GM19468 (cell line): ENCODE data around the gene AREL1.

Experiments used
- ATAC-seq: cut with Tn5 transposase; IDR thresholded peaks from one replicate; pipeline ENCODE4 v1.9.1; 2021; ENCODE audit warnings: mild to moderate bottlenecking, moderate library complexity, moderate number of reproducible peaks; ENCODE audit not compliant: unreplicated experiment; ENCODE audit errors: extremely low read depth

AREL1 gene

DNA sequence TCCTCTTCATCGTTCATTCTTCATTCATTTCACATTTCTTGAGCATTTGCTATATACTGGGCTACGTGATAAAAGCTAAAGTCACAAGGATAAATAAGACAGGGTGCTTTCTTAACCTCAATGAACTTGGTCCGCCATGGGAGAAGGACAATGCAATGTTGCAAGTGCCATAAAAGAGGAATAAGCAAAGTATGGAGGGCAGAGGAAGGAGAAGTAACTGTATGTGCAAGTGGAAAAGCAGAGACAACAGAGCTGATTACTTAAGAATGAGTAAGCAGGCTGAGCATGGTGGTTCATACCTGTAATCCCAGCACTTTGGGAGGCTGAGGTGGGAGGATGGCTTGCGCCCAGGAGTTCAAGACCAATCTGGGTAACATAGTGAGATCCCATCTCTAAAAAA, 14.4 kb downstream of the AREL1 start:
- ATAC-seq: no peak

DNA sequence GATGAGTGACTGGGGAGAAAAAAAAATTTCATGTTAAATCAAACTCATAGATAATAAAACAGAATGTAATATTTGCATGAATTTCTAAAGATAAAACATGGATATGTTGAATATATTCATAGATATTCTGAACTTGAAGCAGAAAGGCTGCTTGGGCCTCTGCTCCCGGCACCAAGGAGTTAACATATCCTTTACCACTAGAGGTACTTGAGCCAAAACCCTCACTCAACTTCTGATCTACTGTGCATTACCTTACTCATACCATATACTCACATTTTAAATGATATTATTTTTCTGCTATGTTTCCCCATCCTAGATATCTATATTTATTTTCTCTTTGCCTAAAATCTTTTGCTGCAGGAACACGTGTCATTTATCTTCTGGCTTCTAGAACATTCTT, 14.9 kb downstream of the AREL1 start:
- ATAC-seq: no peak

DNA sequence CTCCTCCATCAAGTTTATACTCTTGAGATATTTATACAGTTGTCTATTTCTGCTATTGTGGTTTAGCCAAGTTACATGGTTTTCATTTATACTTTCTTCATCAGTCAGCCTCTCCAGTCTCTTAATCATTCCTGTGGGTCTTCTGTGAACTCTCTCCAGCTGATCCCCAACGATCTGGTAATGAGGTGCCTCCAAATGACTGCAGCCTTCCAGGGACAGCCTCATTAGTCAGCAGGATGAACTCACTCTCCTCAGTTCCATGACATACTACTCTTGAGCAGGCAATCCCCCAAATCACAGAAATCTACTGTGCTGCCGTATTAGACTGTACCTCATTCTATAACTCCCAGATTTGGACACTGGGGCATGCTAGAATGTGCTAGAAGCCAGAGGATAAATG, 15.3 kb downstream of the AREL1 start:
- ATAC-seq: no peak

DNA sequence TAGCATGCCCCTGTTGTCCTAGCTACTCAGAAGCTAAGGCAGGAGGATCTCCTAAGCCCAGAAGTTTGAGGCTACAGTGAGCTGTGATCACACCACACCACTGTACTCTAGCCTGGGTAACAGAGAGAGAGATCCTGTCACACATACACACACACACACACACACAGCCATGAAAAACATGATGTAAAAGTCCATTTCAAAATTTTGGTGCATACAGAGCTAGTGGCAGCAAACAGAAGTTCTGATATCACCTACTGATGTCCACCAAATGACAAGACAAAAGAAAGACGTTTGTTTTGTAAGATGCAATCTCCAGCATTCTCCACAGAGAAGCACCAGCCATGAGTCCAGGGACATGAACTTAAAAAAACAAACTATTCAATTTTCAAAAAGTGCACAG, 15.9 kb downstream of the AREL1 start:
- ATAC-seq: no peak

DNA sequence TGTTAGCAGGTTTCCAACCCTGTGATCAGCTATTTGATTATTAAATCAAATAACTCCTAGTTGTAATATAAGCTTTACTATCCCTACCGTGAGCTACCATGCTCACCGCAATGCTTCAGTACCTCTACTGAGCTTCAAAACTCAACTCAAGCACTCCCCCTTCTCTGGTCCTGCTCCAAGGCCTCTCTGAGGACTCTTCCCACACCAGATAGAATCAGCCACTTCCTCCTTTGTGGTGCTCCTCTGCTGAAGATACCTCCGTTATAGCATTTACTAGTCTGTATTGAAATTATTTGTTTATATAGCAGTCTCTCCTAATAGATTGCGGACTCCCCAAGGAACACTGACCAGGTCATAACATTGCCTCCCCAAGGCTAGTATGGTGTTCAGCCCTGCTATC, 17.5 kb downstream of the AREL1 start:
- ATAC-seq: no peak

DNA sequence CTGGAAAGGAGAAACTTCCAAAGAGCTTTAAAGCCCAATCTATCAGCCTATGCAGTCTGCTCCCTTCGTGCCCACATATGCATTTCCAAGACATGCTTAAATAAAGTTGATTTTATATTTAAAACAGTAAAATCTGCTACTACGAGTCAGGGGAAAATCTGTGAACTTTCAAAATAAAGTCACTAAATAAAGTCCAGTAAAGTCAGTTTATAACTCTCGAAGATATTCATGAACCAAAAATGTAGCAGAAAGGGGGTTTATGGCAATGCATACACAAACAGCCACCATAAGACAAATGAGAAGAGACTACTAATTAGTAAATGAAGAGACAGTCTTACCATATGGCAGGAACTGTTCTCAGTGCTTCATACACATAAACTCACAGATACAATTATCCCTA, 19.7 kb downstream of the AREL1 start:
- no peak for ATAC-seq

DNA sequence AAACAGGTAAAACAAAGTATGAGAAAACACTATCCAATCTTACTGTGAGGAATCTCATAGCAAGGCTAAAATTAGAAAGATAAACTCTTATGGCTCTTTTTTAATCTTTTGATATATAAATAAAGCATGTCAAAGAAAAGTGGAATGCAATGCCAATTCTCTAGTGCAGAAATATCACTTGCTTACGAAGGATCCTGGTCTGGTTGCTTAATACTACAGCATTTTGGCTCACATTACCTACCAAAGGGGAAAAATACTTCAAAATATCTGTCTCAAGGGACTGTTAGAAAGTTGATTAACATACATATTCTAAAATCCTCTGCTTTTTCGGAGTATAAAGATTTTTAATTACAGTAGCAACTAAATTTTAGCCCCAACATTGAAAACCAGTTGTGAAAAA, 21.4 kb downstream of the AREL1 start:
- ATAC-seq: no peak

DNA sequence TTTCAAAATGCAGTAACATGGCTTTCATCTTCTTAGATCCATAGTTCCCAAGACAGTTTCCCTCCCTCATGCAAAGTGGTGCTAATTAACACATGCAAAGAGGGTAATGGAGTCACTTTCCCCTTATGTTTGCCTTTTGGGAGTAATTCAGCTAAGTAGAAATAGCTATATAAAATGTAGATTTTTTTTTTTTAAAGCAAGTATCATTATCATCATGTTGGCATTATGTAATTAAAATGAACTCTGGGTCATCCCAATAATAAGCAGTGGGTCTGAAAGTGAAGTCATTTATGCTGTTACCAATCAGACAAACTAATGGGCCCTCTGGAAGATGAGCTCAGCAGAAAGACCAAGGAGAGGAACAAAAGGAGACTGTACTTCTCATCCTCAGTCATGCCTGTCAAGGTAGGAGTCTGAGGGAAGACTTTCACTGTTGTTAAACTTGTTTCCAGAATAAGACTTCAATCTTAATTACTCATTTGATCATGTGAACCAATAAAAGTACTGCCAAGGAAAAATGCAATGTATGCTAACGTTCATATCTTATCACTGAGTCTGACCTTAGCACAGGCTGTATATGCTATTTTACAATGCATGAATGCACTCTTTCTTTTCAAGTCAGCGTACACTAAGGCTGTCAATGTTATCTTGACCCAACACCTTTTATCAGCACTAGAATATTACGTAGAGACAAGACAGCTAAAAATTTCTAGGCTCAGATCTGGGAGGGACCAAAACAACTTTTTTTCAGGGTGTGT, 26.8 kb downstream of the AREL1 start:
- no peak for ATAC-seq

DNA sequence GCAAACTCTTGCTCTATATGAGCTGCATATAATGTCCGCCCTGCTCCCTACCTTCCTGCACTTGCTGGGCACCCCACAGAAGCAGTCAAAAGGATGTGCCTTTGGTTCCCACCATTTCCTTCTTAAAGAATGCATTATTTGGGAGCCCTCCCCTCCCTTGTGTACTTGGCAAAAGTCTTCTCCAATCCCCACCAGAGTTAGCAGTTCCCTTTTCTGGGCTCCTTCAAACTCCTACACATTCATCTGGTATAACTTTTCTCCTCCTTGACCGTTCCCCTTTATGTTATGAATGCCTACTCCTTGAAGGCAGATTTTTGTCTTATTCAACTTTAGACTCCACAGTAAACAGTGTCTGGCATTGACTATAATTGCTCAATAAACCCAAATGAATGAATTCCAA, 27.8 kb downstream of the AREL1 start:
- ATAC-seq: no peak

DNA sequence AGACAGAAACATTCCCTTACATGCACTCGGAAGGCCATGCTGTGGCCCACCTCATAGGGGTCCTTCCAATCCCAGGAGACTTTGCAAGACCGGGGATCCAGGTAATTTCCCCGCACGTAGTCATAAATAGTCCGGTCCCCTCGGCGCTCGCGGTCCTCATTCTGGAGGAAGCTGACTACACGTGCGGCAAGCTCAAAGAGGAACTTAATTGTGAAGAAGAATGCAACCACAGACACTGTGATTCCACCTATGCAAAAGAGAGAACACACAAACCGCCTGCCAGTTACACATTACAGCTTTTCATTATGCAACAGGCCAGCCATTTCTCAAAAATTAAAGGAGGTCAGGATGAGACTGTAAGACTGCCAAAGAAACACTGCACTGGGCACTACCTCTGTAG, 28.4 kb downstream of the AREL1 start:
- no peak for ATAC-seq

DNA sequence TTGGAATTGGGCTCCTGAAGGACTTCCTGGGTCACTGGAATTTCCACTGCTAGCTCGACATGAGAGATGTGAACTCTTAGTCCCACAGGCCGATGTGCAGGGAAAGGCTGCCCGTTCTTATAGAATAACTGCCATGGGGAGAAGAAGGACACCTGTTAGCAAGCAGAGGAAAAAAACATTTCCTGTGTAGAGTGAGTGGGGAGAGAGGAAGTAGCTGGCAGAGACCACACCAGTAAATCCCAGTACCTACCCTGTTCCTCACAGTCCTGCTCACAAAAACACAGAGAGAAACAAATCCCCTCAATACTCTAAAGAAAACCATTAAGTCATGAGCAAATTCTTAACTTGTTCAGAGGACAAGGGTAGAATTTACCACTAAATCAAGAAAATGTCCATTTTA, 29.5 kb downstream of the AREL1 start:
- no peak for ATAC-seq

DNA sequence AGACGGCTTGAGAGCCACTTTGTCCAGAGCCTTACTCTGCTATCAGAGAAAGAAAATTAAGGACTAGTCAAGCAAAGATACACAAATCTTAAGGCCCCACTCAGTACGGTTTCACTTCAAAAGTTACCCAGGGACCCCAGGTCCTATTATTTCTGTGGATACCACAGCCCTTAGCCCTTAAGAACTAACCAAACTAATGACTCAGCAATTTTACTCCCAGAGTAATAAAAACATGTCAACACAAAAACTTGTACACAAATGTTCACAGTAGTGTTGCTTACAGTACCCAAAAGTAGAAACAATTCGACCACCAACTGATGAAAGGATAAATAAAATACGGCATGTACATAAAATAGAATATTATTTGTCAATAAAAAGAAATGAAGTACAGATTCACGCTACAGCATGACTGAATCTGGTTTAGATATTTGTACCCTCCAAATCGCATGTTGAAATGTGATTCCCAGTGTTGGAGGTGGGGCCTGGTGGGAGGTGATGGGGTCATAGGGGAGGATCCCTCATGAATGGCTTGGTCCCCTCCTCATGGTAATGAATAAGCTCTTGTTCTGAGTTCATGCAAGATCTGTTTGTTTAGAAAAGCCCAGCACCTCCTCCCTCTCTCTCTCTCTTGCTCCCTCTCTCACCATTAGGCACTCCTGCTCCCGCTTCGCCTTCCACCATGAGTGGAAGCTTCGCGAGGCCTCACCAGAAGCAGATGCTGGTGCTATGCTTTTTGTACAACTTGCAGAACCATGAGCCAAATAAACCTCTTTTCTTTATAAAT, 30.5 kb downstream of the AREL1 start:
- ATAC-seq: no peak

DNA sequence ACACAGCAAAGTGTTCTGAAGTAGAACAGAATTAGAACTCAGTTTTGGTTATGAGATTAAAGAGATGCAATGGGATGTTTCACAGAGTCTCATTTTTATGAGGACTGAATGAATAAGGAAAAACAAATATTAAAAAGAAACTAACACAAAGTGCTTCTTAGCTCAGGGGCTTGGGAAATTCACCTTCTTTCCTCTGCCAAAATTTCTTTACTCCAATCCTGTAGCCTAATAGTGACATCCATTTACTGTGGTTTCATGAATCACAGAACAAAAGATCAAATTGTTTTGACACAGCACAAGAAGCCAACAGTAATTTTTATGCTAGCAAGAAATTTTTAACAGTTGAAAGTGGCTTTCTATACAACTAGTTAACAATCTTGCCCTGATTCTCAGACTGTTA, 37.7 kb downstream of the AREL1 start:
- no peak for ATAC-seq

DNA sequence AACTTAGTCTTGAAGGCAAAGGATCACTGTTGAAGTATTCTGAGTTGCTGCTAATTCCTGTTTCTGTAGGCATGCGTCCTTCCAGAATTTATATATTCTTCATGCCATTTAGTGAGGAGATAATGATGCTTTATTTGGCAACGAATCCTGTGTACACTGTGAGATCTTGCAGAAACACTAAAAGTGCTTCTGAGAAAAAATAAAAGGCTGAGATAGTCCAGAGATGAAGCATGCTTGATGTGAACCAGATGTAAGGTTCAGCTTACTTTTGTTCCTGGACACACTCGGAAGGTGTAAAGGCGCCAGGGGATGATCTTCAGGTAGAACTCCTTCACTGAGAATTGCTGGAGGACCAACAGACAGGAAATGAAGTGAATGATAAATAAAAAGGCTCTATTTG, 39.1 kb downstream of the AREL1 start:
- no peak for ATAC-seq

DNA sequence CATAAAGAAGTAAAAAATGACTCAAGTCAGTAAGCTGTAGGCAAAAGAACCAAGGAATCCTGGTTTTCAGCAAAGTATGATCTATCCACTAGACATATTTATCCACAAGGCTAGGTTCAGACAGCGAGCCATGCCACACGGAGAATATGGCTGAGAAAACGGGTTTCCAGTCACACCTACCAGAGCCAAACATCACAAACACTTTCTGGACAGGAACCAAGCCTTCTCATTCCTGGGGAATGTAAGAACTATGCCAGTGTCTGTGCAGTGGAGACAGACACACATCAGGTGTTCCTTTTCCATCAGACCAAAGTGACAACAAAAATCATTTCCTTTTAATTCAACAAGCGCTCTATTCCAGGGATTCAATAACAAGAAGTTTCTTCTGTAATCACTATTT, 41.1 kb downstream of the AREL1 start:
- ATAC-seq: no peak

DNA sequence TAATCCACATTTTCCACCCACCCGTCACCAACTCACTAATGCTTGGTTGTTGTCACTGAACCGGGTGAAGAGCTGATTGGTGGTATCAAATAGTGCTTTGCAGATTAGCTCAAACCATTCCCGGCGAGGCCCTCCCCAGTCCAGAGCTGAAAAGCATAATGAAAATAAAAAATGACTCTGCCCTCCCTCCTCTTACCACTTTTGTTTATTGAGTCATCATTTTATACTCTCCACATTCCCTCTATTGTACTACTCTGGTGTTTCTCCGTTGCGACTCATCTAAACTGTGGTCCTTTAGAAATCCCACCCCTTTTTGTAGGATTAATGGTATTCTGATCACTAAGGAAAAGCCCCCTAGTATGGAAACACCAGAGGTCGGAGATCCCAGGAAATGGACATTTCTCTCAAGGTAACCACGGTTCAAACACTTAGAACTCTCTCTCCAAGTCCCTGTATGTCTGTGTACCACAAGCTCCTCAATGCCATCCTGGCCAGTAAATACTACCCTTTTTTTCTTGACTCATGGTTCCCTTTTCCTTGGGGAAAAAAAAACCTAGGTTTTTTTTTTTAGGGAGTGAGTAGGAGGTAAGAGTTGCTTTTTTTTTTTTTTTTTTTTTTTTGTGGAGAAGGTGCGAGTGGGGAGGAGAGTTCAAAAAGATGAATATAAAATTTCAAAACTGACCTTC, 42.0 kb downstream of the AREL1 start:
- ATAC-seq: no peak

DNA sequence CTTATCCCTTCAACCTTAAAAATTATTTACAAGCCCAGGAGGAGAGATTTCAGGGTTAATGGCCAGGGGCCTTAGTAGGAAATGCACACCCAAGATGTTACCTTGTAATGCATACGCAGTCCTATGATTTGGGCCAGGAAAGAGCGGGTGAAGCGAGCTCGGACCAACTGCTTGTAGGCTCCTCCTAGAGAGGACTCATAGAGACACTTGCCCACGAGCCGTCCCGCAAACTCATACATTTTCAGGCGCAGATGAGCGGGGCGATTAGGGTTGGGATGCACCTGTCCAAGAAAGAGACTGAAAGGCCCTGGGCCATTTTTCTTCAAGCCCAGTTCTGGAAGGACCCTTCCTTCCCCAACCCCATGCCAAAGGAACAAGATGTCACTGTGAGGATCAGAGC, 43.0 kb downstream of the AREL1 start:
- no peak for ATAC-seq

DNA sequence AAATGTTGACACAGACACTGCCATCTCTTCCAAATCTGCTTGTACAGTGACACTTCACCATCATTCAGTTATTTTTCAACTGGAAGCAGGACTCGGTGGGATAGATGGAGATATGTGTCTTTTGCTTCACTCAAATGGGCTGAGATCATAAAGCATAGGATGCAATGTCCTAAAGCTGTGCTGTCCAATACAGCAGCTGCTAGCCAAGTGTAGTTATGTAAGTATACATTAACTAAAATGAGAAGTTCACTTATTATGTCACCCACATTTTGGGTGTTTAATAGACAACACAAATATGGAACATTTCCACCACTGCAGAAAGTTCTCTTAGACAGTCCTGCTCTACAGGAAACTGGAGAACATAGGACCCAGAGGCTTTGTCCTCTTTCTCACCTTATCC, 43.6 kb downstream of the AREL1 start:
- no peak for ATAC-seq

DNA sequence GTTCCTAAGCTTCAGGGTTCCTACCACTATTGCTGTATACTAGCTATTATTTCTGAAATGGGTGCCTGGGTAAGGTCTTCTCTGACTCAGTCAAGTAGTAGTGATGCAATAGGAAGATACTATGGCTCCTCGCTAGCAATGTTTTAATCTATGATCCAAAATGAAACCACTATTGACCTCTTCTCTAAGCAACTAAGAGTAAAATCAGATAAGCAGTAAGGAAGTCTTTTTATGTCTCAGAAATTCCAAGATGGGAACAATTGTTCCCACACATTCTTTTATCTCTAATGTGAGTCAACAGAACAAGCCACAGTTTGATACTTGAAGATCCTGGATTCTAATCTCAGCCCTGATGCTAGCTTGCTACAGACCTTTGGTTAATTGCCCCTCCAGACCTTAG, 45.1 kb downstream of the AREL1 start:
- no peak for ATAC-seq

DNA sequence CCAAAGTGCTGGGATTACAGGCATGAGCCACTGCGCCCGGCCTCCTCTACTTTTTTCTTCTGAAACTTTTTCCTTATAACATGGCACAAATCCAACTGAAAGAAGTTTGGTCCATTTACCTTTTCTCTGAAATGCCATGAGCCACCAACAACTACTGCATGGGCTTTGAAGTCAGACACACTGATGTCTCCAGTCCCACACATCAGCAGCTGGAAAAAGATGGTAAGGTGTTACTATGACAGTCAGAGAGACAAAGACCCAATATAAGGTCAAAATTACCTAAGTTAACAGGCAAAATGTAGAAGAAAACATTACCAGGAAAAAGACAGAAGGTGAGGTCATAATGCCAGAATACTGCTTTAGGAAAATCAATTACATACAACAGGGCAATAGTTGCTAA, 48.2 kb downstream of the AREL1 start:
- ATAC-seq: no peak

DNA sequence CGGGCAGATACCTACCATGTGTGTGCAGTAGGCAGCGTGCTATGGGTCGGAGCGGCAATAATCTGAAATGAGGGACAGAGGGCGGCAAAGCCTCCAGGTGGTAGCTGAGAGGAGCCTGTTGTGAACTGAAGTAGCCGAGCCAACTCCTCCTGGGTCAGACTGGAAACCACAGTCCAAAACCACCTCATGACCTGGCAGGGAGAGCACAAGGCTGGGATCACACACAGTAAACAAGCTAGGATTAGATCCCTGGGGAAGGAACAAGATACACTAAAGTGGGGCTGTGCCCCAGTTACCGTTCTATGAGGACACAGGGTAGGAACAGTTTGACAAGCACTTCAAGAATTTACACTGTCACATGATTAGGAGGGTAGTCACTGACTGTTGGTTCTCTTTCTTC, 49.0 kb downstream of the AREL1 start:
- no peak for ATAC-seq
